Breast epithelium (tissue), 4 donors: Measurements from ENCODE around the gene MT4. TPM values are rescaled to one million over a fixed set of nuclear protein-coding genes. Genes with fewer than 3 reads are reported as not detected.
A peak's percentile ranks its signal among the peaks of the same experiment; 100 is the strongest.
"Not testable (repeated sequence)": the region's sequence is repeated elsewhere in the genome, so short reads cannot be mapped to it uniquely, and the experiment has no call there.

Source experiments
- DNase-seq, 2 donors: peaks; one replicate each; pipeline ENCODE4 v3.0.0-alpha.2; 2019; ENCODE audit warnings: low spot score in 2 of 2
- H3K27ac ChIP-seq, 2 donors: fragments of 200-600 bp; sonication (generic) in 1 of 2; one replicate each; pipeline ENCODE4 v1.5.1; 2016 to 2019; ENCODE audit warnings: mild to moderate bottlenecking in 1 of 2
- H3K27me3 ChIP-seq, 2 donors: fragments of 200-600 bp; sonication (generic) in 1 of 2; one replicate each; pipeline versions ENCODE4 v1.5.1 to v1.6.0; 2017 to 2019; ENCODE audit warnings: control low read depth in 1 of 2, mild to moderate bottlenecking in 1 of 2
- H3K36me3 ChIP-seq: fragments of 200-600 bp; one replicate; pipeline ENCODE4 v1.5.1; 2019
- H3K4me1 ChIP-seq, 2 donors: fragments of 200-600 bp; sonication (generic); one replicate each; pipeline ENCODE4 v1.5.1; 2016 to 2019; ENCODE audit warnings: control low read depth in 1 of 2
- H3K4me3 ChIP-seq, 3 donors: fragments of 200-600 bp; sonication (generic); 1 replicate in 2 of 3; 2 replicates in 1 of 3; pipeline ENCODE4 v1.5.1; 2016 to 2019; ENCODE audit warnings: mild to moderate bottlenecking in 3 of 3, moderate library complexity in 2 of 3
- H3K9me3 ChIP-seq, 2 donors: fragments of 200-600 bp; sonication (generic) in 1 of 2; one replicate each; pipeline ENCODE4 v1.5.1; 2016 to 2019; ENCODE audit warnings: control low read depth in 1 of 2
- CTCF ChIP-seq, 3 donors: fragments of 450-650 bp; IDR thresholded peaks; one replicate each; pipeline ENCODE4 v1.5.1; 2016 to 2017; ENCODE audit warnings: antibody characterized with exemption in 3 of 3, mild to moderate bottlenecking in 3 of 3, moderate library complexity in 3 of 3
- POLR2A ChIP-seq: fragments of 450-650 bp; IDR thresholded peaks from one replicate; pipeline ENCODE4 v1.6.1; 2016; ENCODE audit warnings: antibody characterized with exemption, mild to moderate bottlenecking, moderate library complexity
- POLR2AphosphoS5 ChIP-seq, 3 donors: sonication (generic); formaldehyde crosslinking; IDR thresholded peaks; one replicate each; pipeline ENCODE4 v1.6.1; 2017; ENCODE audit warnings: antibody characterized with exemption in 3 of 3
- intact Hi-C: fragments of 100-400 bp; cut with DNase I; formaldehyde crosslinking; loops from one replicate; pipeline ENCODE4 v1.15.1; 2023; ENCODE audit warnings: low total_unique reads
- total RNA-seq, 3 donors: library from RNA; depleted of rRNA; stranded (reverse); fragments of >200 nt; gene quantifications; one replicate each; pipeline ENCODE4 v1.1.0, GENCODE V29; 2016

The MT4 gene
- total RNA-seq, 3 donors from 2014 or later: not detected

GRCh38 chr16:56574625-56575024, 9.8 kb downstream of the MT4 start:
- Histone ChIP-seq H3K4me3 (no peak overlapping the region), H3K27ac (no peak overlapping the region), H3K4me1 (no peaks in the 10 kb centered on the region), H3K36me3 (no peaks in the 10 kb centered on the region), H3K27me3 (no peaks in the 10 kb centered on the region), H3K9me3 (no peaks in the 10 kb centered on the region)
- no peak for TF ChIP-seq CTCF (IDR thresholded peaks at IDR 0.05)
- no peak for TF ChIP-seq POLR2A
- TF ChIP-seq POLR2AphosphoS5 (IDR thresholded peaks at IDR 0.05): no peak
- intact Hi-C loops: no loop called here
- DNase-seq: no peak

GRCh38 chr16:56576585-56577299, 11.9 kb downstream of the MT4 start:
- H3K4me1 ChIP-seq: no peaks in the 10 kb centered on the region
- no peaks in the 10 kb centered on the region for H3K9me3 ChIP-seq
- intact Hi-C loops: no loop called here
- no peaks in the 10 kb centered on the region for H3K36me3 ChIP-seq
- peak overlapping the region in 1 of 2 donors; percentile 68 for H3K27ac ChIP-seq
- TF ChIP-seq POLR2A (no peak), POLR2AphosphoS5 (IDR thresholded peaks at IDR 0.05) (peak in 1 of 3 donors; percentile 33), CTCF (IDR thresholded peaks at IDR 0.05) (peak; percentile 68 to 95 (median 91))
- DNase-seq: peak; percentile 88 to 91
- no peaks in the 10 kb centered on the region for H3K27me3 ChIP-seq
- H3K4me3 ChIP-seq: no peak overlapping the region

GRCh38 chr16:56577300-56577625, 12.4 kb downstream of the MT4 start:
- no peaks in the 10 kb centered on the region for H3K36me3 ChIP-seq
- intact Hi-C loops: no loop called here
- no peak for TF ChIP-seq POLR2A
- no peak for TF ChIP-seq POLR2AphosphoS5 (IDR thresholded peaks at IDR 0.05)
- TF ChIP-seq CTCF (IDR thresholded peaks at IDR 0.05): no peak
- H3K4me3 ChIP-seq: no peak overlapping the region
- no peaks in the 10 kb centered on the region for H3K4me1 ChIP-seq
- no peaks in the 10 kb centered on the region for H3K27me3 ChIP-seq
- H3K27ac ChIP-seq: peak overlapping the region in 1 of 2 donors; percentile 68
- H3K9me3 ChIP-seq: no peaks in the 10 kb centered on the region
- DNase-seq: no peak

- Histone ChIP-seq H3K4me1 (no peaks in the 10 kb centered on the region), H3K4me3 (no peak overlapping the region), H3K27me3 (no peaks in the 10 kb centered on the region), H3K9me3 (no peaks in the 10 kb centered on the region), H3K27ac (no peak overlapping the region), H3K36me3 (no peaks in the 10 kb centered on the region)
- intact Hi-C loops: no loop called here
- DNase-seq: no peak
- TF ChIP-seq CTCF (IDR thresholded peaks at IDR 0.05) (no peak), POLR2A (no peak), POLR2AphosphoS5 (IDR thresholded peaks at IDR 0.05) (no peak)
Measured at GRCh38 chr16:56580391-56581048, 15.6 kb downstream of the MT4 start.

GRCh38 chr16:56582911-56583310, 18.0 kb downstream of the MT4 start:
- H3K36me3 ChIP-seq, intact Hi-C loops, H3K4me1 ChIP-seq, H3K4me3 ChIP-seq, DNase-seq, H3K27ac ChIP-seq, H3K27me3 ChIP-seq, H3K9me3 ChIP-seq: not testable (repeated sequence)
